DND-41 (cell line): ENCODE results near the gene TBC1D19.

ENCODE experiments used
- ATAC-seq: fragments of 200-7000 bp; cut with Tn5 transposase; 3 replicates; pipeline ENCODE4 v1.9.1; 2021; ENCODE audit warnings: low read depth; ENCODE audit not compliant: insufficient read depth
- DNase-seq: peaks from one replicate; pipeline ENCODE4 v3.0.0-alpha.2; 2020
- H2AFZ ChIP-seq: 2 replicates; pipeline ENCODE4 v1.6.0; 2012; ENCODE audit warnings: low read depth, low read length
- H3K27ac ChIP-seq: 2 replicates; pipeline ENCODE4 v1.5.1; 2012; ENCODE audit warnings: low read length, inconsistent platforms
- H3K27me3 ChIP-seq: fragments of 200-600 bp; sonication (generic); 2 replicates; pipeline ENCODE4 v1.6.0; 2012; ENCODE audit warnings: low read length, mild to moderate bottlenecking, inconsistent platforms; ENCODE audit not compliant: insufficient read depth, poor library complexity
- H3K36me3 ChIP-seq: 2 replicates; pipeline ENCODE4 v1.5.1; 2012; ENCODE audit warnings: low read length, inconsistent platforms; ENCODE audit not compliant: insufficient read depth
- H3K4me1 ChIP-seq: 2 replicates; pipeline ENCODE4 v1.5.1; 2012; ENCODE audit warnings: mild to moderate bottlenecking, low read length; ENCODE audit not compliant: insufficient read depth
- H3K4me2 ChIP-seq: 2 replicates; pipeline ENCODE4 v1.6.0; 2012; ENCODE audit warnings: mild to moderate bottlenecking, moderate library complexity, low read length, inconsistent platforms; ENCODE audit not compliant: insufficient read depth
- H3K4me3 ChIP-seq, 2 experiments: fragments of 200-600 bp in 1 of 2; shearing (Covaris generic) in 1 of 2; 2 replicates each; pipeline ENCODE4 v1.5.1; 2012 to 2016; ENCODE audit warnings: inconsistent platforms in 2 of 2, low read length in 2 of 2, mild to moderate bottlenecking in 2 of 2, low read depth in 1 of 2, moderate library complexity in 1 of 2
- H3K79me2 ChIP-seq: 2 replicates; pipeline ENCODE4 v1.6.0; 2012; ENCODE audit warnings: low read length, inconsistent platforms; ENCODE audit not compliant: insufficient read depth
- H3K9ac ChIP-seq: 2 replicates; pipeline ENCODE4 v1.6.0; 2012; ENCODE audit warnings: low read depth, mild to moderate bottlenecking, inconsistent platforms, low read length, moderate library complexity
- H3K9me3 ChIP-seq: 2 replicates; pipeline ENCODE4 v1.5.1; 2012; ENCODE audit warnings: low read length, moderate library complexity, mild to moderate bottlenecking, inconsistent platforms; ENCODE audit not compliant: insufficient read depth, severe bottlenecking
- H4K20me1 ChIP-seq: 2 replicates; pipeline ENCODE4 v1.6.0; 2012; ENCODE audit warnings: low read length; ENCODE audit not compliant: insufficient read depth
- CTCF ChIP-seq: IDR thresholded peaks from 2 replicates; pipeline ENCODE4 v1.5.1; 2012; ENCODE audit warnings: borderline replicate concordance, low read length, moderate library complexity, mild to moderate bottlenecking; ENCODE audit not compliant: poor library complexity, severe bottlenecking; ENCODE audit errors: extremely low read depth
- EZH2 ChIP-seq: IDR thresholded peaks from 3 replicates; pipeline ENCODE4 v1.6.1; 2012; ENCODE audit warnings: borderline replicate concordance, low read depth, mild to moderate bottlenecking, moderate library complexity, low read length, inconsistent platforms; ENCODE audit not compliant: severe bottlenecking

TBC1D19 gene

GRCh38 chr4:26784207-26784865, 200.5 kb downstream of the TBC1D19 start:
- Histone ChIP-seq H3K36me3 (no peaks in the 10 kb centered on the region), H3K4me1 (no peaks in the 10 kb centered on the region), H3K27me3 (no peaks in the 10 kb centered on the region), H3K27ac (no peak overlapping the region), H3K4me3 (no peak overlapping the region), H2AFZ (no peak overlapping the region), H3K4me2 (no peak overlapping the region), H4K20me1 (no peaks in the 10 kb centered on the region), H3K9me3 (no peaks in the 10 kb centered on the region), H3K9ac (no peak overlapping the region), H3K79me2 (no peaks in the 10 kb centered on the region)
- ATAC-seq (no peak), DNase-seq (no peak)
- TF ChIP-seq CTCF = no peak
- no peak for TF ChIP-seq EZH2

- no peaks in the 10 kb centered on the region for H3K27me3 ChIP-seq
- no peaks in the 10 kb centered on the region for H3K4me1 ChIP-seq
- no peak overlapping the region for H3K4me2 ChIP-seq
- no peak overlapping the region for H3K4me3 ChIP-seq
- H3K9me3 ChIP-seq = no peaks in the 10 kb centered on the region
- no peaks in the 10 kb centered on the region for H3K36me3 ChIP-seq
- H4K20me1 ChIP-seq = no peaks in the 10 kb centered on the region
- H3K27ac ChIP-seq = no peak overlapping the region
- ATAC-seq = no peak
- H2AFZ ChIP-seq = no peak overlapping the region
- no peak overlapping the region for H3K9ac ChIP-seq
- DNase-seq = no peak
- TF ChIP-seq EZH2 = no peak
- TF ChIP-seq CTCF = no peak
- no peaks in the 10 kb centered on the region for H3K79me2 ChIP-seq
Measured at GRCh38 chr4:26785312-26785711, 201.4 kb downstream of the TBC1D19 start.

- no peak overlapping the region for H3K4me2 ChIP-seq
Measured at GRCh38 chr4:26785810-26786209, 201.9 kb downstream of the TBC1D19 start.

More at GRCh38 chr4:26785810-26786209, 201.9 kb downstream of the TBC1D19 start:
- no peaks in the 10 kb centered on the region for H4K20me1 ChIP-seq
- H3K36me3 ChIP-seq = no peaks in the 10 kb centered on the region
- H2AFZ ChIP-seq = no peak overlapping the region
- no peak overlapping the region for H3K4me3 ChIP-seq
- TF ChIP-seq EZH2 (no peak), CTCF (no peak)
- no peaks in the 10 kb centered on the region for H3K79me2 ChIP-seq
- ATAC-seq = no peak
- no peaks in the 10 kb centered on the region for H3K4me1 ChIP-seq
- H3K9ac ChIP-seq = no peak overlapping the region
- no peaks in the 10 kb centered on the region for H3K9me3 ChIP-seq
- no peaks in the 10 kb centered on the region for H3K27me3 ChIP-seq
- H3K27ac ChIP-seq = no peak overlapping the region
- DNase-seq = no peak
